Measurements from ENCODE around the gene ISYNA1.

Gene ISYNA1

GRCh38 chr19:18434411-18435175 lies 3.3 kb downstream of the ISYNA1 start:
- DNase-seq (ENCODE audit: extremely low read depth, insufficient read length) = no peak
- peak overlapping the region; percentile 83 for H3K4me3 ChIP-seq (replicated peaks; ENCODE audit: low read depth, low read length)
- H3K36me3 ChIP-seq (ENCODE audit: control insufficient read depth, insufficient read depth, low read length) = peaks cover 3% of the 10 kb centered on the region; the same call in 1 of the 2 replicates
- H3K27me3 ChIP-seq (replicated peaks; ENCODE audit: control insufficient read depth, insufficient read depth, low read length) = no peaks in the 10 kb centered on the region
- TF ChIP-seq CTCF (IDR thresholded peaks at IDR 0.05; ENCODE audit: insufficient read depth, low read length, poor library complexity, severe bottlenecking) = no peak

GRCh38 chr19:18433735-18434398 lies 4.1 kb downstream of the ISYNA1 start:
- Histone ChIP-seq H3K36me3 (ENCODE audit: control insufficient read depth, insufficient read depth, low read length) (peaks cover 3% of the 10 kb centered on the region; the same call in 1 of the 2 replicates), H3K27me3 (replicated peaks; ENCODE audit: control insufficient read depth, insufficient read depth, low read length) (no peaks in the 10 kb centered on the region), H3K4me3 (replicated peaks; ENCODE audit: low read depth, low read length) (peak overlapping the region; percentile 83)
- no peak for TF ChIP-seq CTCF (IDR thresholded peaks at IDR 0.05; ENCODE audit: insufficient read depth, low read length, poor library complexity, severe bottlenecking)
- no peak for DNase-seq (ENCODE audit: extremely low read depth, insufficient read length)

- peaks cover 3% of the 10 kb centered on the region; the same call in 1 of the 2 replicates for H3K36me3 ChIP-seq (ENCODE audit: control insufficient read depth, insufficient read depth, low read length)
- H3K27me3 ChIP-seq (replicated peaks; ENCODE audit: control insufficient read depth, insufficient read depth, low read length) = no peaks in the 10 kb centered on the region
- H3K4me3 ChIP-seq (replicated peaks; ENCODE audit: low read depth, low read length) = peak overlapping the region; percentile 83
- TF ChIP-seq CTCF (IDR thresholded peaks at IDR 0.05; ENCODE audit: insufficient read depth, low read length, poor library complexity, severe bottlenecking) = no peak
- peak; percentile 75 for DNase-seq (ENCODE audit: extremely low read depth, insufficient read length)
Measured at GRCh38 chr19:18433015-18433691, 4.8 kb downstream of the ISYNA1 start.

- no peak for DNase-seq (ENCODE audit: extremely low read depth, insufficient read length)
- Histone ChIP-seq H3K4me3 (replicated peaks; ENCODE audit: low read depth, low read length) (peak overlapping the region; percentile 83), H3K36me3 (ENCODE audit: control insufficient read depth, insufficient read depth, low read length) (peaks cover 3% of the 10 kb centered on the region; the same call in 1 of the 2 replicates), H3K27me3 (replicated peaks; ENCODE audit: control insufficient read depth, insufficient read depth, low read length) (no peaks in the 10 kb centered on the region)
- TF ChIP-seq CTCF (IDR thresholded peaks at IDR 0.05; ENCODE audit: insufficient read depth, low read length, poor library complexity, severe bottlenecking) = no peak
Measured at GRCh38 chr19:18432275-18433014, 5.5 kb downstream of the ISYNA1 start.

GRCh38 chr19:18431351-18432197 lies 6.4 kb downstream of the ISYNA1 start:
- no peak for DNase-seq (ENCODE audit: extremely low read depth, insufficient read length)
- Histone ChIP-seq H3K27me3 (replicated peaks; ENCODE audit: control insufficient read depth, insufficient read depth, low read length) (no peaks in the 10 kb centered on the region), H3K4me3 (replicated peaks; ENCODE audit: low read depth, low read length) (no peak overlapping the region), H3K36me3 (ENCODE audit: control insufficient read depth, insufficient read depth, low read length) (peaks cover 3% of the 10 kb centered on the region; the same call in 1 of the 2 replicates)
- no peak for TF ChIP-seq CTCF (IDR thresholded peaks at IDR 0.05; ENCODE audit: insufficient read depth, low read length, poor library complexity, severe bottlenecking)

Measured in GM06990 (cell line).